HEK293 (cell line): Measurements from ENCODE around the gene RNF31.

ENCODE experiments used
- CTCF ChIA-PET: fragments of 350-600 bp; formaldehyde crosslinking; extraction: SDS; loops from one replicate; lab custom pipeline; 2021; ENCODE audit warnings: antibody characterized with exemption; lab: Yijun Ruan, JAX
- POLR2A ChIA-PET: fragments of 300-600 bp; formaldehyde crosslinking; extraction: SDS; loops from one replicate; lab custom pipeline; 2020; ENCODE audit warnings: antibody characterized with exemption, inconsistent platforms; lab: Yijun Ruan, JAX
- H3K27ac ChIP-seq: fragments of 200-500 bp; sonication (Bioruptor generic); 2 replicates; pipeline ENCODE4 v1.5.1; 2014; ENCODE audit warnings: low read depth, low read length, control low read depth, inconsistent platforms; ENCODE audit errors: extremely low read depth
- H3K36me3 ChIP-seq, 2 experiments: fragments of 200-500 bp in 1 of 2; sonication (Bioruptor generic) in 1 of 2; 1 replicate in 1 of 2; 2 replicates in 1 of 2; pipeline ENCODE4 v1.5.1; 2014 to 2017; ENCODE audit warnings: inconsistent platforms in 2 of 2, low read length in 2 of 2; ENCODE audit not compliant: control insufficient read depth in 2 of 2, insufficient read depth in 1 of 2
- H3K4me1 ChIP-seq: fragments of 200-500 bp; sonication (Bioruptor generic); 2 replicates; pipeline ENCODE4 v1.5.1; 2014; ENCODE audit warnings: mild to moderate bottlenecking, low read length, inconsistent platforms; ENCODE audit not compliant: control insufficient read depth, insufficient read depth
- H3K4me3 ChIP-seq: 2 replicates; pipeline ENCODE4 v1.5.1; 2011; ENCODE audit warnings: low read depth, mild to moderate bottlenecking, control low read depth, low read length, moderate library complexity
- H3K9me3 ChIP-seq: fragments of 200-500 bp; sonication (Bioruptor generic); 2 replicates; pipeline ENCODE4 v1.5.1; 2014; ENCODE audit warnings: low read depth, low read length, inconsistent platforms; ENCODE audit not compliant: control insufficient read depth, insufficient read depth
- BCL11A ChIP-seq: fragments of 450-650 bp; formaldehyde crosslinking; IDR thresholded peaks from 2 replicates; pipeline ENCODE4 v1.5.1; 2016; ENCODE audit warnings: low read depth, missing biosample characterization, missing genetic modification characterization
- GLI4 ChIP-seq: fragments of 450-650 bp; formaldehyde crosslinking; IDR thresholded peaks from 2 replicates; pipeline ENCODE4 v1.5.1; 2016; ENCODE audit warnings: missing biosample characterization, missing genetic modification characterization
- OVOL3 ChIP-seq: fragments of 450-650 bp; formaldehyde crosslinking; IDR thresholded peaks from 2 replicates; pipeline ENCODE4 v1.5.1; 2016; ENCODE audit warnings: missing biosample characterization, missing genetic modification characterization
- TCF7L2 ChIP-seq: IDR thresholded peaks from 2 replicates; pipeline ENCODE4 v1.6.1; 2011; ENCODE audit warnings: low read depth, mild to moderate bottlenecking, inconsistent platforms, low read length, moderate library complexity, borderline replicate concordance
- TRIM28 ChIP-seq: IDR thresholded peaks from 2 replicates; pipeline ENCODE4 v1.6.1; 2011; ENCODE audit warnings: low read length, control low read depth, borderline replicate concordance
- ZBTB7A ChIP-seq: fragments of 450-650 bp; formaldehyde crosslinking; IDR thresholded peaks from 2 replicates; pipeline ENCODE4 v1.5.1; 2016; ENCODE audit warnings: low read depth, missing biosample characterization, missing genetic modification characterization
- ZFP3 ChIP-seq: fragments of 450-650 bp; formaldehyde crosslinking; IDR thresholded peaks from 2 replicates; pipeline ENCODE4 v1.5.1; 2016; ENCODE audit warnings: low read depth, missing biosample characterization, missing genetic modification characterization
- ZFP69B ChIP-seq: fragments of 450-650 bp; formaldehyde crosslinking; IDR thresholded peaks from 2 replicates; pipeline ENCODE4 v1.5.1; 2016; ENCODE audit warnings: missing biosample characterization, missing genetic modification characterization
- ZIC2 ChIP-seq: fragments of 450-650 bp; formaldehyde crosslinking; IDR thresholded peaks from 2 replicates; pipeline ENCODE4 v1.5.1; 2016; ENCODE audit warnings: missing biosample characterization, missing genetic modification characterization
- ZNF121 ChIP-seq: fragments of 450-650 bp; formaldehyde crosslinking; IDR thresholded peaks from 2 replicates; pipeline ENCODE4 v1.5.1; 2016; ENCODE audit warnings: missing biosample characterization, missing genetic modification characterization
- ZNF157 ChIP-seq: fragments of 450-650 bp; formaldehyde crosslinking; IDR thresholded peaks from 2 replicates; pipeline ENCODE4 v1.5.1; 2016; ENCODE audit warnings: missing biosample characterization, missing genetic modification characterization
- ZNF19 ChIP-seq: fragments of 450-650 bp; formaldehyde crosslinking; IDR thresholded peaks from 2 replicates; pipeline ENCODE4; 2016; ENCODE audit warnings: missing biosample characterization, missing genetic modification characterization, low read depth
- ZNF2 ChIP-seq: fragments of 450-650 bp; formaldehyde crosslinking; IDR thresholded peaks from 2 replicates; pipeline ENCODE4 v1.5.1; 2016; ENCODE audit warnings: missing biosample characterization, missing genetic modification characterization
- ZNF221 ChIP-seq: fragments of 450-650 bp; formaldehyde crosslinking; IDR thresholded peaks from 2 replicates; pipeline ENCODE4 v1.5.1; 2017; ENCODE audit warnings: missing biosample characterization, missing genetic modification characterization, borderline replicate concordance
- ZNF433 ChIP-seq: fragments of 450-650 bp; formaldehyde crosslinking; IDR thresholded peaks from 2 replicates; pipeline ENCODE4 v1.5.1; 2016; ENCODE audit warnings: missing biosample characterization, missing genetic modification characterization, low read depth
- ZNF510 ChIP-seq: fragments of 450-650 bp; formaldehyde crosslinking; IDR thresholded peaks from 2 replicates; pipeline ENCODE4 v1.5.1; 2018; ENCODE audit warnings: mild to moderate bottlenecking, missing genetic modification characterization, missing biosample characterization; ENCODE audit not compliant: insufficient replicate concordance
- ZNF544 ChIP-seq: fragments of 450-650 bp; formaldehyde crosslinking; IDR thresholded peaks from 2 replicates; pipeline ENCODE4 v1.5.0; 2017; ENCODE audit warnings: missing biosample characterization, missing genetic modification characterization
- ZNF777 ChIP-seq: fragments of 450-650 bp; formaldehyde crosslinking; IDR thresholded peaks from 2 replicates; pipeline ENCODE4 v1.5.1; 2017; ENCODE audit warnings: missing biosample characterization, missing genetic modification characterization, borderline replicate concordance
- ZNF785 ChIP-seq: fragments of 450-650 bp; formaldehyde crosslinking; IDR thresholded peaks from 2 replicates; pipeline ENCODE4 v1.5.1; 2016; ENCODE audit warnings: missing biosample characterization, missing genetic modification characterization
- ZNF830 ChIP-seq: fragments of 450-650 bp; IDR thresholded peaks from 2 replicates; pipeline ENCODE4 v1.5.0; 2018; ENCODE audit warnings: missing biosample characterization, missing genetic modification characterization, low read depth, mild to moderate bottlenecking, moderate library complexity
- TF ChIP-seq, protein P1 (sequence below): fragments of 450-650 bp; formaldehyde crosslinking; IDR thresholded peaks from 2 replicates; pipeline ENCODE4 v1.5.1; 2016; ENCODE audit warnings: missing biosample characterization, missing genetic modification characterization
- TF ChIP-seq, protein P2 (sequence below): fragments of 450-650 bp; formaldehyde crosslinking; IDR thresholded peaks from 2 replicates; pipeline ENCODE4 v1.5.1; 2016; ENCODE audit warnings: missing biosample characterization, missing genetic modification characterization
- TF ChIP-seq, protein P3 (sequence below): fragments of 450-650 bp; formaldehyde crosslinking; IDR thresholded peaks from 2 replicates; pipeline ENCODE4 v1.5.1; 2017; ENCODE audit warnings: missing biosample characterization, missing genetic modification characterization
- TF ChIP-seq, protein P4 (sequence below): fragments of 450-650 bp; formaldehyde crosslinking; IDR thresholded peaks from 2 replicates; pipeline ENCODE4 v1.5.1; 2016; ENCODE audit warnings: missing biosample characterization, missing genetic modification characterization

RNF31 gene

DNA sequence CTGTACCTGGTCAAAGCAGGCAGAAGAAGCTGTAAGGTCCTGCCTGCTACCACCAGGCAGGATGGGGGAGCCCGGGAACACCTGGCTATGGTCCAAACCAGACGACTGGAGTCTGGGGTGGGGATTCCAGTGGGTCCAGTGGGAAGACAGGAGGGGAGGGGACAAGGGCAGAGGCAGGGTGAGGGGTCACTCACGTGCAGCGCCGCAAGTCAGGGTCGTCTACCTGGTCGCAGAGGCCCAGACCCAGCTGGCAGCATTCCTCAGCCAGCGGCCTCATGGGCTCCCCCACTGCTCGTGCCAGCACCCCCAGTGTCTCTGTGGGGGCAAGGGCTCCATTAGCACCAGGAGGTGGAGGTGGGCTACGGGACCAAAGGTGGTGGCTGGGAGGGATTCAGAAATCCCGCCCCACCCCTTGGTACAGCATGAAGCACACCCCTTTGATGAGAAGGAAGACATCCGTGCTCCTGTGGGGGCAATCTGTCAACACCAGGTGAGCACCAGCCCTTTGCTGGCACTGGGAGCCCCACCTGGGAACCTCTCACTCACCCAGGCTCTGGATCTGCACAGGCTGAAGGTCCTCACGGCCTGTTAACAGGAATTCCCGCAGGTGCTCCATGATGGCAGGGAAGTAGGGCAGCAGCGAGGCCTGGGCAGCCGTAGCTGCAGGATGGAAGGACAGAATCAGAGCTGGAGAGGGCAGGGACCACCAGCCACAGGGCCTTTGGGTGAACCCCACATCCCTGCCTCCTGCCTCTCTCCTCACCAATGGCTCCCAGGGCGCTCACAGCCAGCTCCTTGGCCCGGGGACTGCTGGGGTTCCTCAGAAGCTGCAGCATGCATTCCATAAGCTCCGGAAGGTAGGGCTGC is 37.0 kb downstream of the RNF31 start:
- peaks cover 7% of the 10 kb centered on the region; the same call in 1 of the 2 replicates for H3K4me1 ChIP-seq
- no peak overlapping the region for H3K27ac ChIP-seq
- no peaks in the 10 kb centered on the region for H3K9me3 ChIP-seq
- H3K36me3 ChIP-seq, result peaks cover 0 to 85% of the 10 kb centered on the region in 2 experiments; a peak in 2 of 3 replicates
- H3K4me3 ChIP-seq, result no peak overlapping the region
- CTCF ChIA-PET, result interaction anchor here (2.2 kb wide), 1 partner anchor 23 kb away, joined by 8 read pairs; the partner anchor contains the start of gene IRF9
- POLR2A ChIA-PET, result no interaction called here
- no peak for TF ChIP-seq ZFP3 (tag by site-specific recombination)
- no peak for TF ChIP-seq GLI4 (tag by site-specific recombination)
- TF ChIP-seq ZNF2 (tag by site-specific recombination), result no peak
- no peak for TF ChIP-seq ZNF510 (tag by site-specific recombination)
- no peak for TF ChIP-seq TRIM28
- TF ChIP-seq, all 188 proteins: peak for 0

DNA sequence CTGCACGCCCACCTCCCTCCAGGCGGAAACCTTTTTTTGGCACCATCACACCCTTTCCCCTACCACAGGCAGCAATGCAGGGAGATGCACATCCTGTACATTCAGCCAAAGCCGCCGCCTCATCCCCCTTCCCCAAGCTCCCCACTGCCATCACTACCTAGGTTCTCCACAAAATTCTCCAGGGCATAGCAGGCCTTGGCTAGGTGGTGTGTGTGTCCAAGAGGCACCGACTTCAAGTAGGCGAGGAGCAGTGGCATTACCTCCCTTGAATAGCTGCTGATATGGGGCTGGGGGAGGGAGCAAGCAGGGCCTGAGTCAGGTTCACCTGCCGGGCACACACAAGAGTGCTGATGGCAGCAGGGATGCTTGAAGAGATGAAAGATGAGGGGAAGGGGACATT is 37.7 kb downstream of the RNF31 start:
- Histone ChIP-seq H3K4me3 (no peak overlapping the region), H3K27ac (no peak overlapping the region)
- CTCF ChIA-PET, result interaction anchor here (0.9 to 2.2 kb wide), 2 partner anchors 24 to 112 kb away, joined by 5 to 8 read pairs; partner anchors contain the start of gene IRF9
- no peak for TF ChIP-seq ZIC2 (tag by site-specific recombination)
- TF ChIP-seq, protein P1, sequence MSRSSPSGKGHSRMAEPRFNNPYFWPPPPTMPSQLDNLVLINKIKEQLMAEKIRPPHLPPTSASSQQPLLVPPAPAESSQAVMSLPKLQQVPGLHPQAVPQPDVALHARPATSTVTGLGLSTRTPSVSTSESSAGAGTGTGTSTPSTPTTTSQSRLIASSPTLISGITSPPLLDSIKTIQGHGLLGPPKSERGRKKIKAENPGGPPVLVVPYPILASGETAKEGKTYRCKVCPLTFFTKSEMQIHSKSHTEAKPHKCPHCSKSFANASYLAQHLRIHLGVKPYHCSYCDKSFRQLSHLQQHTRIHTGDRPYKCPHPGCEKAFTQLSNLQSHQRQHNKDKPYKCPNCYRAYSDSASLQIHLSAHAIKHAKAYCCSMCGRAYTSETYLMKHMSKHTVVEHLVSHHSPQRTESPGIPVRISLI (tag by site-specific recombination), result no peak
- TF ChIP-seq ZNF785 (tag by site-specific recombination), result no peak
- TF ChIP-seq OVOL3 (tag by site-specific recombination), result no peak
- no peak for TF ChIP-seq ZFP69B (tag by site-specific recombination)
- no peak for TF ChIP-seq ZNF121
- no peak for TF ChIP-seq ZNF830
- TF ChIP-seq ZNF19 (tag by site-specific recombination), result no peak
- TF ChIP-seq GLI4 (tag by site-specific recombination), result no peak
- TF ChIP-seq BCL11A, result no peak
- TF ChIP-seq ZNF433 (tag by site-specific recombination), result no peak
- no peak for TF ChIP-seq ZNF777
- TF ChIP-seq ZNF221 (tag by site-specific recombination), result no peak
- no peak for TF ChIP-seq ZBTB7A (tag by site-specific recombination)
- no peak for TF ChIP-seq TCF7L2
- TF ChIP-seq, protein P2, sequence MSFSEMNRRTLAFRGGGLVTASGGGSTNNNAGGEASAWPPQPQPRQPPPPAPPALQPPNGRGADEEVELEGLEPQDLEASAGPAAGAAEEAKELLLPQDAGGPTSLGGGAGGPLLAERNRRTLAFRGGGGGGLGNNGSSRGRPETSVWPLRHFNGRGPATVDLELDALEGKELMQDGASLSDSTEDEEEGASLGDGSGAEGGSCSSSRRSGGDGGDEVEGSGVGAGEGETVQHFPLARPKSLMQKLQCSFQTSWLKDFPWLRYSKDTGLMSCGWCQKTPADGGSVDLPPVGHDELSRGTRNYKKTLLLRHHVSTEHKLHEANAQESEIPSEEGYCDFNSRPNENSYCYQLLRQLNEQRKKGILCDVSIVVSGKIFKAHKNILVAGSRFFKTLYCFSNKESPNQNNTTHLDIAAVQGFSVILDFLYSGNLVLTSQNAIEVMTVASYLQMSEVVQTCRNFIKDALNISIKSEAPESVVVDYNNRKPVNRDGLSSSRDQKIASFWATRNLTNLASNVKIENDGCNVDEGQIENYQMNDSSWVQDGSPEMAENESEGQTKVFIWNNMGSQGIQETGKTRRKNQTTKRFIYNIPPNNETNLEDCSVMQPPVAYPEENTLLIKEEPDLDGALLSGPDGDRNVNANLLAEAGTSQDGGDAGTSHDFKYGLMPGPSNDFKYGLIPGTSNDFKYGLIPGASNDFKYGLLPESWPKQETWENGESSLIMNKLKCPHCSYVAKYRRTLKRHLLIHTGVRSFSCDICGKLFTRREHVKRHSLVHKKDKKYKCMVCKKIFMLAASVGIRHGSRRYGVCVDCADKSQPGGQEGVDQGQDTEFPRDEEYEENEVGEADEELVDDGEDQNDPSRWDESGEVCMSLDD (tag by site-specific recombination), result no peak
- TF ChIP-seq ZNF157 (tag by site-specific recombination), result no peak
- TF ChIP-seq, protein P3, sequence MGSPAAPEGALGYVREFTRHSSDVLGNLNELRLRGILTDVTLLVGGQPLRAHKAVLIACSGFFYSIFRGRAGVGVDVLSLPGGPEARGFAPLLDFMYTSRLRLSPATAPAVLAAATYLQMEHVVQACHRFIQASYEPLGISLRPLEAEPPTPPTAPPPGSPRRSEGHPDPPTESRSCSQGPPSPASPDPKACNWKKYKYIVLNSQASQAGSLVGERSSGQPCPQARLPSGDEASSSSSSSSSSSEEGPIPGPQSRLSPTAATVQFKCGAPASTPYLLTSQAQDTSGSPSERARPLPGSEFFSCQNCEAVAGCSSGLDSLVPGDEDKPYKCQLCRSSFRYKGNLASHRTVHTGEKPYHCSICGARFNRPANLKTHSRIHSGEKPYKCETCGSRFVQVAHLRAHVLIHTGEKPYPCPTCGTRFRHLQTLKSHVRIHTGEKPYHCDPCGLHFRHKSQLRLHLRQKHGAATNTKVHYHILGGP (tag by site-specific recombination), result no peak
- TF ChIP-seq ZNF544 (tag by site-specific recombination), result no peak
- TF ChIP-seq, protein P4, sequence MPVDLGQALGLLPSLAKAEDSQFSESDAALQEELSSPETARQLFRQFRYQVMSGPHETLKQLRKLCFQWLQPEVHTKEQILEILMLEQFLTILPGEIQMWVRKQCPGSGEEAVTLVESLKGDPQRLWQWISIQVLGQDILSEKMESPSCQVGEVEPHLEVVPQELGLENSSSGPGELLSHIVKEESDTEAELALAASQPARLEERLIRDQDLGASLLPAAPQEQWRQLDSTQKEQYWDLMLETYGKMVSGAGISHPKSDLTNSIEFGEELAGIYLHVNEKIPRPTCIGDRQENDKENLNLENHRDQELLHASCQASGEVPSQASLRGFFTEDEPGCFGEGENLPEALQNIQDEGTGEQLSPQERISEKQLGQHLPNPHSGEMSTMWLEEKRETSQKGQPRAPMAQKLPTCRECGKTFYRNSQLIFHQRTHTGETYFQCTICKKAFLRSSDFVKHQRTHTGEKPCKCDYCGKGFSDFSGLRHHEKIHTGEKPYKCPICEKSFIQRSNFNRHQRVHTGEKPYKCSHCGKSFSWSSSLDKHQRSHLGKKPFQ (tag by site-specific recombination), result no peak
- TF ChIP-seq, all 188 proteins: peak for 0
- POLR2A ChIA-PET, result interaction anchor here (0.5 to 1.0 kb wide), 2 partner anchors 14 to 91 kb away, joined by 3 to 8 read pairs; partner anchors contain the start of gene PCK2
- Histone ChIP-seq H3K4me1 (peaks cover 7% of the 10 kb centered on the region; the same call in 1 of the 2 replicates), H3K9me3 (no peaks in the 10 kb centered on the region), H3K36me3 (peaks cover 0 to 84% of the 10 kb centered on the region in 2 experiments; a peak in 2 of 3 replicates)
